HG03139 (cell line): ENCODE data around the gene PLXNA3.
A peak's percentile ranks its signal among the peaks of the same experiment; 100 is the strongest.
"Not testable (repeated sequence)": the region's sequence is repeated elsewhere in the genome, so short reads cannot be mapped to it uniquely, and the experiment has no call there.

Source experiments
- ATAC-seq: cut with Tn5 transposase; IDR thresholded peaks from one replicate; pipeline ENCODE4 v1.9.1; 2021; ENCODE audit not compliant: unreplicated experiment

The PLXNA3 gene

DNA sequence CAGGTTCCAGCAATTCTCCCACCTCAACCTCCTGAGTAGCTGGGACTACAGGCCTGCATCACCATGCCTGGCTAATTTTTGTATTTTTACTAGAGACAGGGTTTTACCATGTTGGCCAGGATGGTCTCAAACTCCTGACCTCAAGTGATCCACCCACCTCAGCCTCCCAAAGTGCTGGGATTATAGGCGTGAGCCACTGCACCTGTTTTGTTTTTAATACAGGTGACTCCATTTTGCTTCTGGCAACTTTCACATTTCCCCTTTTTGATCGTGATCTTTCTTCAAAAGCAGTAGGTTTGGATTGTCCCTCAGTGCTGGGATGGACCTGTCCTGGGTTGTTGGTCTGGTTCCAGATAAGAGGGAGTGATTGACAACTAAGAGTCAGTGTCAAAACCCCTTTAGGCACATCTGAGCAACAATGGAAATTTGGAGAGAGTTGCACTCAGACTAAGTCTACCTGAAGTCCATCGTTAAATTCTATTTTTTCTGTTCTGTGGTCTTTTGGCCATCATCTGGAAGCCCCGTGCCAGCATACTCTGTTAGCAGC lies 38.6 kb downstream of the PLXNA3 start:
- ATAC-seq: not testable (repeated sequence)

DNA sequence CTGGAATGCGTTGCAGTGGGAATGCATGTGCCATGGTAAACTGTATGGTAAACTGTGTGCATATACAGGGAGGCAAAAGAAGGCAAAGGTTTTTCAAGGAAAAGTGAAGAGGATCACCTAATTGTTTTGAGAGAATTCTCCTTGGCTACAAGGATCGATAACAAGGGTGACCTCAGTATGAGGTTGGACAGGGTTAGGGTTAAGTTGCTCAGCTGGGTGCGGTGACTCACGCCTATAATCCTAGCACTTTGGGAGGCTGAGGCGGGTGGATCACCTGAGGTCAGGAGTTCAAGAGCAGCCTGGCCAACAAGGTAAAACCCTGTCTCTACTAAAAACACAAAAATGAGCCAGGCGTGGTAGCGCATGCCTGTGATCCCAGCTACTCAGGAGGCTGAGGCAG lies 43.3 kb downstream of the PLXNA3 start:
- ATAC-seq: not testable (repeated sequence)

DNA sequence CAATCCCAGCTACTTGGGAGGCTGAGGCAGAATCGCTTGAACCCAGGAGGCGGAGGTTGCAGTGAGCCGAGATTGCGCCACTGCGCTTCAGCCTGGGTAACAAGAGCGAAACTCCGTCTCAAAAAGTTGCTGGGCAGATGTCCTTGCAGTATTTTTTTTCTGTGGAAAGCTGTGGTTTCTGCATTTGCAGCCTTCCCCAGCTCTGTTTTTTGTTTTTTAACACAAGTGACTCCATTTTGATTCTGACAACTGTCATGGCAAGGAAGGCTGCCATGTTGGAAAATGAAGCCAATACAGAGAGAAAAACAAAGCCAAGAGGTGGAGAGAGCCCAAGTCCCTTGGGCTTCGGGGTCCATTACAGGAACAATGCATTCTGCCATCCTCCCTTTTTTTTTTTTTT lies 44.0 kb downstream of the PLXNA3 start:
- no peak for ATAC-seq

DNA sequence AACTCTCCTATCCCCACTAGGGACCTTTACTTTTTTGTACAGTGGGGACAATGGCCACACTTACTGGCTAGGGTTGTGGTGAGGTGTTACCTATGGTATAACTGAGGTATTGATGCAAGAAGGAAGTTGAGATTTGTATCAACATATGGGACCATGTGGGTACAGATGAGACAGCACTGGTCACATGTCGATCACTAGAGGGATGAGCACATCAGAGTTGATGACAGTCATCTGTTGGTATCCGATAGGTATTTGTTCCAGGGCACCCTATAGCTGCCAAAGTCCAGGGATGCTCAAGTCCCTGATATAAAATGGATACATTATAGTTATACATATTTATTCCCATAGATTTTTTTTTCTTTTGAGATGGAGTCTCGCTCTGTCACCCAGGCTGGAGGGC lies 44.9 kb downstream of the PLXNA3 start:
- no peak for ATAC-seq

DNA sequence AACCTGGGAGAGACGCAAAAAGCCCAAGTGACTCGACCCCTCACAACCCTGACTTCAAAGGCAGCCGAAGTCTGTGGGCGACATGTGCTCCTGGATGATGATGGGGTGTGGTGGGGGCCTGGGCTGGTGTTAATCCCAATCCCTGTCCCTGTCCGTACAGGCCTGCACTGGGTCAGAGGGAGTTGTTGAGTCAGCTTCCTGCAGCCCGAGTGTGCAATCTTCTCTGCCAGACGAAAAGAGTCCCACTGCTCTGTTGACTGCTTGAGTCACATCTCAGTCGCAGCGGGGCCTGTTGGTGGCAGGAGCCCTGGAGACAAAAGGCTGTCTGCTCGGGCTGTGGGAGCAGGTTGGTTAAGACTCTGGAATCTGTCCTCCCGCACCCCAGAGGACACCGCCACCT lies 47.7 kb downstream of the PLXNA3 start:
- ATAC-seq: no peak

DNA sequence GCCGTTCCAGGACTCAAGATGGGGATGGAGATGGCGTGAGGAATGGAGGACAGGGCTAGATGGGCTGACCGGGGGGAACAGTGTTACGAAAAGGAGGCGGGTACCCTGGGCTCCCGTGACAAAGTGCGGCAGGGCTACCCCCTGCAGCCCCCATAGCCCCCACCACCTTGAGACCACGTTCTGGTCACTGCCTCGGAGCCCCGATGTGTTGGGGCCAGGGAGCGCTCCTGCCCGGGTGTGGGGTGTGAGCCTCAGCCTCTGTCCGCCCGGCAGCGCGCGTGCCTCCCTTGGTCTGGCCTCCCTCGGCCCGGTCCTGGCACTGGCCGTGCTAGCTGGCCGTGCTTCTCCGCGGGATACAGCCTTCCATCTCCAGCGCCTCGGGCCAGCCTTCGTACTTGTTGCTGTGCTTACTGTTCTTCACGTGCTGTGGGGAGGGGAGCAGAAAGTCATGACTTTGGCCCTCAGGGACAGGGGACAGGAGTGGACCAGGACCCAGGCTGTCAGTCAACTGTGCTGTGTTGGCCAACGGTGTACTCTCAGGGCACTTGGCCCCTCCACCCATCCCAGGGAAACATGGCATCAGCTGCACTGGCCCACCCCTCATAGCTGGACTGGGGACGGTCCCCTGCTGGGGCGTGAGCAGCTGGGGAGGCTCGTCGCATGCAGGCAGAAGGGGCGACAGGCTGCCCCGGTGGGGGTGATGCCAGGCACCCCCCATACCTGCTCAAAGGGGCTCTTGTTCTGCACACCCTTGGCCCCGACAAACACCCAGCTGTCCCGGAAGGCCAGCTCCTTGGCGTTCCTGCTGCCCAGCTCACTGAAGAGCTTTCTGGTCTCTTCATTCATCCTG lies 48.6 kb downstream of the PLXNA3 start:
- ATAC-seq: no peak

DNA sequence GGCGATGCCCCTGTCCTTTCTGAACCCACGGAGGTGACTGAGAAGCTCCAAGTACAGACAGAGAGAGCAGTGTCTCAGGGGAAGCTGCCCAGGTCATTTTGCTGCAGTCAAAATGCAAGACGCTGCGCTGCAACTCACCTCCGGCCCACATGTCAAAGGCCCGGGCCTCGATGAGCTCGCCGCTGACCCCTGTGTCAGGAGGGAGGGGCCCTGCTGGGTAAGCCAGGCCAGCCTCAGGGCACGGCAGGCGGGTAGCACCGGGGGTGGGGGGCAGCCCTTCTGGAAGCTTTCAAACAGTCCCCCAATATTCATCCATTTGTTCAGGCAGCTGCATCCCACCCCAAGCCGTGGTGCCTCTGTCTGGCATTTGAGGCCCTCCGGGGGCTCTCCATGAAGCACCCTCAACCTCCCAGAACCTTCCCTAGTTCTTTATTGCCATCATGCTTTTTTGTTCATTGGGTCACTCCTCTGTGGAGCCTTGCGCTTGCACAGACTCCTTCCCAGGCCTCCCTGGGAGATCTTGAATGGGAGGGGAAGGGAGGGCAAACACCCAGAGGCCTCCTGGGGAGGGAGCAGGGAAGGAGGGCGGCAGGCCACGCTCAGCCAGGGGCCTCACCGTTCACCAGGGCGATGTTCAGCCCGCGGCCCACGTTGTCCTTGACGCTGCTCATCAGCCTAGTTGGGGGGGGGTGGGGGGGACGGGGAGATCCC lies 49.7 kb downstream of the PLXNA3 start:
- no peak for ATAC-seq

DNA sequence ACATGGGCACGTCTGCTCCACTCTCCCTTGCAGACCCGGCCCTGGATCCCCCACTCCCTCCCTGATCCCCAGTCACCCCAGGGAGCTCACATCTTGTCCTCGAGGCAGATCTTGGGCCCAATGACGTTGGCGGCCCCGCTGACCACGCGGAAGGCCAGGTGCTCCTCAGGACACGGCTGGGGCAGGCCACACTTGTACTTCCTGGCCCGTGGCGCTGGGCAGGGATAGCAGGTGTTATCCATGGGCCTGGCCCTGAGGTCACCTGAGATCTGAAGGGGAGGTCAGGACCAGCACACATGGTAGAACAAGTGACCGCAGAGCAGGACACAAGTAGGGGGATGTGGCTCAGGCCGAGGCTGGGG lies 50.3 kb downstream of the PLXNA3 start:
- no peak for ATAC-seq

DNA sequence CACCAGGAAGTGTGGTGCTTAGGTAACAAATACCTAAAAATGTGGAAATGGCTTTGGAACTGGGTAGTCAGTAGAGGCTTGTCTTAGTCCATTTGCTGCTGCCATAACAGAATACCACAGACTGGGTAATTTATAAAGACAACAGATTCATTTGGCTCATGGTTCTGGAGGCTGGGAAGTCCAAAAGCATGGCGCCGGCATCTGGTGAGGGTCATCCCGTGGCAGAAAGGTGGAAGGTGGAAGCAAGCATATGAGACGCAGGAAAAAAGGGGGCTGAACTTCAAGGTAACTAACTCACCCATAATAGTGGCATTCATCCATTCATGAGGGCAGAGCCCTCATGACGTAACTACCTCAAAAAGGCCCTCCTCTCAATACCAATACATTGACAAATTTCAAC lies 51.4 kb downstream of the PLXNA3 start:
- ATAC-seq: no peak

DNA sequence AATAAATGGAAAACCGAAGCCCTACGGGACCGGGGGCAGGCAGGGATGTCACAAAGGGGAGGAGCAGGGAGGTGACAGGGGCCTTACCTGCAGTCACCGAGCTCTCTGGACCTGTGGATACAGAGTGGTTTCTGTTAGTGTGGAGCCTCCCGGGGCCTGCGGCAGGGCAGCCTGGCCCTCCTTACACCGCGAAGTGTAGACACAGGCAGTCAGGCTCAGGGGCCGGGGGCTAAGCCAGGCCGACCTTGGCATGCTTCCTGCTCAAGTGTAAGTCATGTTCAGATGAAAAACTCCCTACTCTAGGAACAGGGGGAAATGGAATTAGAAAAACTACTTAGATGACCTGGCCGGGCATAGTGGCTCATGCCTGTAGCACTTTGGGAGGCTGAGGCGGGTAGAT lies 53.7 kb downstream of the PLXNA3 start:
- ATAC-seq: no peak

DNA sequence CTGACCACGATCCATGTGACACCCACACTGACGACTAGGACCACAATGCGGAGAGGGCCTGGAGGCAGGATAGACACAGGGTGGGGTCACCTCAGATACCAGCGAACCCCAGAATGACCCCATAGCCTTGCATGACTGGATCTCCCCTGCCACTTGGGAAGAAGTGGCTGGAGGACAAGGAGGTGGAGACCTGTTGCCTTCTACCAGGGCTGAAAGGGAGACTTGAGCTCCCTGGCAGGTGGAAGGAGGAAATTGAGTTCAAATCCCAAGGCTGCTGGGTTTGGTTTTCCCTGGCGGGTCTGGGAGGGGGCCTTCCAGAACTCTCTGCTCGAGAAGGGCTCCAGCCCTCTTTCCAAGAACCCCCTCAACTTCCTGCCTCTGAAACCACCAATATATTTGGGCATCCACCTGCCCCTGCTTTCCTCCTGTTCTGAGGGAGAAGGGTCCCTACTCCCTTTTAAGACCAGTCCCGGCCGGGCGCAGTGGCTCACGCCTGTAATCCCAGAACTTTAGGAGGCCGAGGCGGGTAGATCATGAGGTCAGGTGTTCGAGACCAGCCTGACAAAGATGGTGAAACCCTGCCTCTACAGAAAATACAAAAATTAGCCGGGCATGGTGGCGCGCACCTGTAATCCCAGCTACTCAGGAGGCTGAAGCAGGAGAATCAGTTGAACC lies 54.9 kb downstream of the PLXNA3 start:
- ATAC-seq: no peak

DNA sequence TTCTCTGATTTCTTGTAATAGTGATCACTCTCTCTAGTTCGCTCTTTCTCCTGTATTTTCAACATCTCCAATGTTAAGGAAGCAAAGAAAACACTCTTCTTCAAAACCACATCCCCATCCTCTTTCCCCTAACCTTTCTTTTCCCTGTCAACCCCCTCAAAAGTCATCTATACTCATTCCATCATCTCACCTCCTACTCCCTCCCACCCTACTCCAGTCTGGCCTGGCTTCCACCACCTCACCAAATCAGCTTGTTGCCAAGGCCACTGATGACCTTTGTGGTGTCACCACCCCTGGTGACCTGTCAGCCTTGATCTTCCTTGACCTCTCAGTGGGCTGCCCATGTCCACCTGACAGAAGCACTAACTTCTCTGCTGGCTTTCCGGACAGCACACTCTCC lies 55.6 kb downstream of the PLXNA3 start:
- ATAC-seq: no peak

DNA sequence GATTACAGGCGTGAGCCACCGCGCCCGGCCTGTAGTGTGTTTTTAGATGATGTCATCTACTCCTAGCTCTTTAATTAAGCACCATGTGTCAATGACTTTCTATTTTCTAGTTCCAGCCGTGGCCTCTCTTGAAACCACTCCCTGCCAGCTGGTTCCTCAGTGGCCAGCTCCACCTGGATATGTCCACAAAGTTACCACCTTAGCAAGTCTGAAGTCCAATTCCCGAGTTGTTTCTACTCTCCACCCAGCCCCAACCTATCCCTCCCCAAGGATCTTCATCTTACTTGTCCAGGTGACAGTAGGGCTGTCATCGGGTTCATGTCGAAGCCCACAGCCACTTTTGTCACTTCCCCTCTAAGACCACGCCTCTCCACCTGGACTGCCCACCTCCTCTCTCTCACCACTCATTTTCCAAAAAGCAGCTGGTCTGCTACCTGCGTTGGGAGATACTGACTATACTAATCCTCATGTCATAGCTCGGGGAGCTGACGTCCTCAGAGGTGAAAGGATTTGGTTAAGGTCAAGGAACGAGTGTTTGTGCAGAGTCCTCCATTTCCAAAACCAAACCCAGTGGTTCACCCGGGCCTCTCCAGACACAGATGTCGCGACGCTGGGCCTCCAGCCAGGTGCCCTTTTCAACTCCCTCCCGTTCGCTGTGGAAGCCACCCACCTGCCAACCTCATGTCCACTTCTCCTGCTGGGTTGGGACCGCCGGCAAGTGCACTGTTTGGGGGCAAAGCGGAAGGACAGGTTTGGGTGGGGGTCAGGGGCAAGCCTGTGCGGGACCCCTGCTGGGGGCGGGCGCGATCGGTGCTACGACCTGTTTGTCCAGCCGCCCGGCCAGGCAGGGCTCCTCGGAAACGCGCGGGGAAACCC lies 57.2 kb downstream of the PLXNA3 start:
- ATAC-seq: no peak

DNA sequence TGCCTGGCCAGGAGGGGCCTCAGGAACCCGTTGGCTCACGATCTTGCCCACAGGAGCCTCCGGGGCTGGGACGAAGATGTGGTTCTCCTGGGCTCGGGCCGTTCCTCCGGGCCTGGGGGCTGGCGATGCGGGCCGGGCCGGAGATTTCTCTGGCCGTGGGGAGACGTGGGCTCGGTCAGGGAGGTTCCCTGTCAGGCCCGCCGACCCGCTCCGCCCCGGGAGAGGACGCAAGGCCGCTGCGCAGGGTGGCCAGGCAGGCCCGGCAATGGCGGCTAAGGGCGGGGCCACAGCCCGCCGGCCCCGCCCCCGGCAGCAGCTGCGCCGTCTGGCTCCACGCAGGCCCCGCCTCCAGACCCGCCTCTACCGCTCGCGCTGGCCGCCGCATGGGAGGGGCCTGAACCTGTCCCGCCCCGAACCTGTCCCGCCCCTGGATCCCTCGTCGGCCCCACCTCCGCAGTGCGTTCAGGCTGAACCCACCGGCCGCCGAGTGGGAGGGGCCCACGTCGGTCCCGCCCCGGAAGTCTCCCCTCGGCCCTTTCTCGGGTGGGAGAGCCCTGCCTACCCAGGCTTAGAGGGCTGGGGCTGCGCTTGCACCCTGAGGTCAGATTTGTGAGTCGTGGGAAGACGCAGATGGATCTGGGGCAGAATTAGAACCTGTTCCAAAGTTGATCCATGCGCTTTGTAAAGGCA lies 58.0 kb downstream of the PLXNA3 start, which contains the start of gene FAM3A:
TSS of gene FAM3A (minus strand) at position 267 of the 690 bp plus-strand sequence. CDS start 460 bp downstream, outside the sequence.
- ATAC-seq: peak; percentile 87

DNA sequence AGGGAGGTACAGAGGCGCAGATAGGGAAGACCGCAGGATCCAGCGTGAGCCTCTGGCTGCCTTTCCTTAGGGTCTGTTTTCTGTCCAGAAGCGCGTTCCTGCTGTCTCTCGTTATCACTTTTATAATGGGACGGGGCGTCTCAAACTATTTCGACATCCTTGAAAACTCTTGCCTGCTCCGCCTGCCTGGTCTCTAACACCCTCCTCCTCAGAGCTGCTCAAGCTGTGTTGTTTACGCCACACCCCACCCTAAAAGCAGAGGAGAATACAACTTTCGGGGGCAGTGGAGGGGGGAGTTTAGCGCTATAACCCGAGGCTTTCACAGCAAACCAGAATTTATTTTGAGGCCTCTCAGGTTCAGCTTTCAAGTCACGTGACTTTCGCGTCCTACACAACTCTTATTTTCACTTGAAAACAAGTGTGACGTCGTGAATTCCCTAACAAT lies 58.6 kb downstream of the PLXNA3 start:
- peak; percentile 2 for ATAC-seq

DNA sequence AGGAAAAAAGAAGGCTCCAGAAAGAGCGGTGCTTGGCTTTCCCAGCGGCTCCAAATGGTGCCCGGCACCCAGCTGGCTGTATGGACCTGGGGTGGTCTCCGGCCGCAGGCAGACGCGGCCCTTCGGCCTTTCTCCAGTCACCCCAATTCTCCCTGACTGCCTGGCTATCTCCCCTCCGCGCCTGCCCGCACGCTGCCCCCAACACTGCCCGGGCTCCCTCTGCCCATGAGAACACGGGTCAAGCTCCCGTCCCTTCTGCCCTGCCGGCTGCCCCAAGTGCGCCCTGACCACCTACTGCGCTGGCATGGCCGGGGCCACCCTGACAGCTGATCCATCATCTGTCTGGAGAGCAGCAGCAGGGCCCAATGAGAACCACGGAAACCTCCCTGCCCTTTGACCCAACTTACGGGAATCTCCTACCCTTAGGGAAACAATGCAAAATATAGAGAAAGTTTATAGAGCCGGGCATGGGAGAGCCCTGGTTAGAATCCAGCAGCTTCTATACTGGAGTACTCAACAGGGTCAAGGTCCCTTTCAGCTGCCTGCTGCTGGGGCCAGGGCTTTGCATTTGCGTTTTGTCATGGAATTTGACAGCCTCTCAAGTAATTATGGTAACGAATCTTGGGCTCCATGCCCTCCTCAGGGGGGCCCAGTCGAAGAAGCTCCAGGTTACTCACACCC lies 59.2 kb downstream of the PLXNA3 start:
- ATAC-seq: no peak

DNA sequence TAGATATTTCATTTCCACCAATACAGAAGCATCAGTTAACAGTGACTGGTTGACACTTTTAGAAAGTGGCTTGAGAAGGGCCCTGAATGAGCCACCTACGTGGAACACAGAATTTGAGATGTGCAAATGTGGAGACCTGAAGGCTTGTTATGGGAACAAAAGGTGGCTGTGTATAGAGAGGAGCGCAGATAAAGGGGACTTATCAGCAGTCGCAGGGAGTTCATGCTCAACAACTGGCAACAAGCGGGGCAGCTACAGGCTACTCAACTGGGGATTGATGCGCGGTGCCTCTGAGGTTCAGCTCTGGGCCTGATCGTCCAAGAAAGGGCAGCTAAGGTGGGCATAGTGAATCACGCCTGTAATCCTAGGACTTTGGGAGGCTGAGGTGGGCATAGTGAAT lies 61.3 kb downstream of the PLXNA3 start:
- ATAC-seq: no peak

DNA sequence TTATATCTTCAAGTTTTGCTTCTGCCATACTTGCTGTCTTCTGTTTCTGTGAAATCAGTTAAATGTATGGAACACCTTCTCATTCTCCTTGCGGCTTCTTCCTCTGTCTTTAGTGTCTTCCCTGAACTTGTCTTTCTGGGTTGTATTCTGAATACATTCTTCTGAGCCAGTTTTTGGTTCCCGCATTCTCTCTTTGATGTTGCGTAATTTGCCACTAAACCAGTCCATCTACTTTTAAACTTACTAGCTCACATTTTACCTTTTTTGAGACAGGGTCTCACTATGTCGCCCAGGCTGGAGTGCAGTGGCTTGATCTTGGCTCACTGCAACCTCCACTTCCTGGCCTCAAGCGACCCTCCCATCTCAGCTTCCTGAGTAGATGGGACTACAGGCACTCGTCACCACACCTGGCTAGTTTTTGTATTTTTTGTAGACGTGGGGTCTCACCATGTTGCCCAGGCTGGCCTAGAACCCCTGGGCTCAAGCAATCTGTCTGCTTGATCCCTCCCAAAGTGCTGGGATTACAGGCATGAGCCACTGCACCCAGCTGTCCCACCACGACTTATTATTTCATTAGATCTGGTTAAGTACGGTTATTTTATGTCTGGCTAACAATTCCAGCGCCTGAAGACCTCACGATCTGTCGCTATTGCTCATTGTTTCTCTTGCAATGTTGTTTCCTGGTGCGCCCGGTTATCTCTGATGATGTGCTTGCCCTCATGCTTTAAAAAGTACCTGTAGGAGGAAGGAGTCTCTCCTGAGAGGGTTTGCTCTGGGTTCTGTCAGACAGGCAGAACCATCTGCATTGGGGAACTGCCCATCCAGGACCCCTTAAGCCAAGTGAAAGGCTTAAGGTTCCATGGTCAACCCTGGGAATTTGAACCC lies 67.8 kb downstream of the PLXNA3 start:
- ATAC-seq: no peak
